Right lobe of liver (tissue), 6 donors: ENCODE measurements around the gene FGD5. TPM values are rescaled to one million over a fixed set of nuclear protein-coding genes. Genes with fewer than 3 reads are reported as not detected.
A peak's percentile ranks its signal among the peaks of the same experiment; 100 is the strongest.

Experiments
- ATAC-seq, 4 donors: fragments of 200-7000 bp; cut with Tn5 transposase; one replicate each; pipeline ENCODE4 v1.9.1; 2020; ENCODE audit warnings: mild to moderate bottlenecking in 4 of 4, moderate library complexity in 4 of 4
- DNase-seq, 3 donors: peaks; one replicate each; pipeline ENCODE4 v3.0.0-alpha.2; 2020
- H3K27ac ChIP-seq, 3 donors: fragments of 200-600 bp; one replicate each; pipeline ENCODE4 v1.8.0; 2022
- H3K27me3 ChIP-seq, 2 donors: fragments of 200-600 bp; one replicate each; pipeline ENCODE4 v1.8.0; 2022
- H3K36me3 ChIP-seq, 4 donors: fragments of 200-600 bp; sonication (generic) in 1 of 4; one replicate each; pipeline versions ENCODE4 v1.5.1 to v1.8.0; 2017 to 2022; ENCODE audit warnings: control low read depth in 1 of 4
- H3K4me1 ChIP-seq, 4 donors: fragments of 200-600 bp; sonication (generic) in 1 of 4; one replicate each; pipeline versions ENCODE4 v1.5.1 to v1.8.0; 2017 to 2022; ENCODE audit warnings: control low read depth in 1 of 4
- H3K4me3 ChIP-seq, 3 donors: fragments of 200-600 bp; one replicate each; pipeline ENCODE4 v1.8.0; 2022
- H3K9me3 ChIP-seq, 4 donors: fragments of 200-600 bp; sonication (generic) in 1 of 4; one replicate each; pipeline versions ENCODE4 v1.5.1 to v1.8.0; 2017 to 2022; ENCODE audit warnings: control low read depth in 1 of 4
- CTCF ChIP-seq, 4 donors: fragments of 200-600 bp in 3 of 4; fragments of 450-650 bp in 1 of 4; IDR thresholded peaks; one replicate each; pipeline versions ENCODE4 v1.5.1 to v1.8.0; 2016 to 2022; ENCODE audit warnings: antibody characterized with exemption in 4 of 4, mild to moderate bottlenecking in 2 of 4
- POLR2A ChIP-seq: fragments of 450-650 bp; IDR thresholded peaks from one replicate; pipeline ENCODE4 v1.6.1; 2017; ENCODE audit warnings: antibody characterized with exemption, mild to moderate bottlenecking
- WGBS: methylation state at CpG from one replicate; pipeline ENCODE4 v1.1.6; 2018; ENCODE audit warnings: low coverage, low lambda C conversion rate; ENCODE audit not compliant: insufficient coverage; ENCODE audit errors: missing lambda C conversion rate; 5-methylcytosine and 5-hydroxymethylcytosine counted together
- intact Hi-C, 2 donors: fragments of 100-400 bp; cut with DNase I; formaldehyde crosslinking; loops; one replicate each; pipeline versions ENCODE4 v1.11.2 to v1.14.1; 2022
- total RNA-seq, 6 experiments: library from RNA; depleted of rRNA in 2 of 6; stranded (reverse); fragments of >200 nt in 2 of 6; fragmentation: NEBNext Ultra II Directional in 3 of 6; extraction: Animal tissue kit (Norgen Biotek cat#: 25700) in 3 of 6; gene quantifications; one replicate each; pipeline versions ENCODE4 v1.1.0 to v1.2.4, GENCODE V29; 2016 to 2023
- donor health status: DM: no; HTN: yes; CAD: no.
- donor health status: DM: no; HTN: no; CAD: no.
- donor health status: DM: no; HTN: no; CAD: no.
- donor health status: DM: no; HTN: yes; CAD: no.
- donor health status: DM: no; HTN: yes; CAD: no.

FGD5 gene
- total RNA-seq, 6 experiments from 2014 or later: 3.4 to 8.9 (median 5.9) TPM

GRCh38 chr3:14915636-14916222 is 97.0 kb downstream of the FGD5 start:
- Histone ChIP-seq H3K4me3 (no peak overlapping the region), H3K4me1 (peaks cover 0 to 13% (median 6%) of the 10 kb centered on the region in 4 donors), H3K9me3 (no peaks in the 10 kb centered on the region), H3K36me3 (no peaks in the 10 kb centered on the region), H3K27ac (peak overlapping the region in 1 of 3 donors; percentile 20), H3K27me3 (no peaks in the 10 kb centered on the region)
- TF ChIP-seq POLR2A (no peak), CTCF (IDR thresholded peaks at IDR 0.05) (peak in 3 of 4 donors; percentile 26 to 36 (median 29))
- peak in 1 of 3 donors; percentile 42 for DNase-seq
- peak; percentile 33 to 56 (median 40) for ATAC-seq
- intact Hi-C loops: loop anchor here (10.0 kb wide), 3 partner anchors 51 to 241 kb away; partner anchors contain the start of gene C3orf20 (in 1 of the 2)
- WGBS: 0% methylated on average over 1 of the region's 3 CpGs

DNA sequence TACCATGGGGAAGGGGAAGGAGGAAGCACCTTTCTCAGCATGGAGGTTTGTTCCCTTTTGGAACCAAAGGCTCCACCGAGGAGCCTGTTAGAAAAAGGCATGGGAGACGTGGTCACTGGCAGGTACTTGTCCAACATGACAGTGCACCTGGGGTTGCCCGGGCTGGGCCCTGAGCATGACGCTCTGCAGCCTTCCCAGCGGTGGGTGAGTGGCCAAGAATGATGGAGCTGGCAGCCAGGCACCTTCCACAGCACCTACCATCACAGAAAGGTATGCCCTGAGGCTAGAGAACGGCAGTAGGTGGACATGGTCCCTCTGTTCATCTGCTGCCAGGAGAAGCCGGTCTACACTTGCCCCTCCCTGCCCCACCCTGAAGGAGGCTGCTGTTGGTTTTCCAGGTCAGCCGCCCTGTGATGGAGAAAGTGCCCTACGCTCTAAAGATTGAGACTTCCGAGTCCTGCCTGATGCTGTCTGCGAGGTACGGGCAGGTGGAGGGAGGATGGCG is 99.6 kb downstream of the FGD5 start:
- DNase-seq: no peak
- intact Hi-C loops: loop anchor here (10.0 kb wide), 3 partner anchors 54 to 244 kb away; partner anchors contain the start of gene C3orf20 (in 1 of the 2)
- TF ChIP-seq CTCF (IDR thresholded peaks at IDR 0.05) (no peak), POLR2A (no peak)

GRCh38 chr3:14920536-14920935 is 101.8 kb downstream of the FGD5 start:
- no peak for TF ChIP-seq POLR2A
- no peak for TF ChIP-seq CTCF (IDR thresholded peaks at IDR 0.05)
- DNase-seq: no peak
- Histone ChIP-seq H3K4me3 (no peak overlapping the region), H3K9me3 (no peaks in the 10 kb centered on the region), H3K36me3 (no peaks in the 10 kb centered on the region), H3K4me1 (peaks cover 0 to 3% (median 0%) of the 10 kb centered on the region in 4 donors), H3K27ac (no peak overlapping the region), H3K27me3 (no peaks in the 10 kb centered on the region)
- ATAC-seq: no peak
- 82% methylated on average over 2 of the region's 5 CpGs for WGBS
- intact Hi-C loops: loop anchor here (5.0 to 10.0 kb wide), 2 partner anchors 114 to 133 kb away; no protein-coding TSS in a partner anchor

More for the DNA sequence above, 99.6 kb downstream of the FGD5 start:
- WGBS: 97% methylated on average over 7 of the region's 13 CpGs
- Histone ChIP-seq H3K4me1 (peaks cover 0 to 16% (median 6%) of the 10 kb centered on the region in 4 donors), H3K9me3 (no peaks in the 10 kb centered on the region), H3K36me3 (no peaks in the 10 kb centered on the region), H3K27ac (no peak overlapping the region), H3K4me3 (no peak overlapping the region), H3K27me3 (no peaks in the 10 kb centered on the region)
- no peak for ATAC-seq

DNA sequence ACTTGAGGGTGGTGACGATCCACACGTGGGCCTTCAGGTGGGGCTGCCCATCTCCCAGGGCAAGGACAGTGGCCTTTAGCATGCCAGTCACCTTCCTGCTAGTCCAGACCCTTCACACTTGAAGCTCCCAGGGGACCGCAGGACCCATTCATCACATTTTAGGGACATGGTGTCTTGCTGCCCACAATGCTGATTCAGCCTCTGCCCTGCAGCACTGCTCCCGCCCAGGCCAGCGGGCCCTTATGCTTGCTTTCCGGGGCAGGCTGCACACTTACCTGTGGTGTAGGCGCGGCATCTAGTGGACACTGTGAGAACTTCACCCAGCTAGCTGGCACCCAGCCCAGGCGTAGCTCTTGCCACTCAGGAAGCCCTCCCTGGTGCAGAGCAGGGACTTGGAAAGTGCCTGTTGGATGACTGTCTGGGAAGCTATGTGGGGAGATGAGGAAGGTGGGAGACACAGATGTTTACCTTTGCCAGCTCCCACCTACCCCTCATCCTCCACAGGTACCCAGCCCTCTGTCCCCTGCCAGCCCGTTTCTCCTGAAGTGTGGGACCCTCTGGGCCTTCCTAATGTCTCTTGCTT is 102.4 kb downstream of the FGD5 start:
- WGBS: 15% methylated on average over 7 of the region's 10 CpGs
- TF ChIP-seq CTCF (IDR thresholded peaks at IDR 0.05) (peak; percentile 97 to 100 (median 98)), POLR2A (no peak)
- Histone ChIP-seq H3K9me3 (no peaks in the 10 kb centered on the region), H3K27me3 (no peaks in the 10 kb centered on the region), H3K36me3 (no peaks in the 10 kb centered on the region), H3K4me3 (no peak overlapping the region), H3K4me1 (peaks cover 0 to 3% (median 0%) of the 10 kb centered on the region in 4 donors), H3K27ac (no peak overlapping the region)
- peak; percentile 88 to 89 (median 89) for DNase-seq
- ATAC-seq: peak; percentile 96 to 98 (median 98)
- intact Hi-C loops: loop anchor here (5.0 to 10.0 kb wide), 2 partner anchors 114 to 134 kb away; no protein-coding TSS in a partner anchor
